Measurements from ENCODE around the gene METTL21C.

DNA sequence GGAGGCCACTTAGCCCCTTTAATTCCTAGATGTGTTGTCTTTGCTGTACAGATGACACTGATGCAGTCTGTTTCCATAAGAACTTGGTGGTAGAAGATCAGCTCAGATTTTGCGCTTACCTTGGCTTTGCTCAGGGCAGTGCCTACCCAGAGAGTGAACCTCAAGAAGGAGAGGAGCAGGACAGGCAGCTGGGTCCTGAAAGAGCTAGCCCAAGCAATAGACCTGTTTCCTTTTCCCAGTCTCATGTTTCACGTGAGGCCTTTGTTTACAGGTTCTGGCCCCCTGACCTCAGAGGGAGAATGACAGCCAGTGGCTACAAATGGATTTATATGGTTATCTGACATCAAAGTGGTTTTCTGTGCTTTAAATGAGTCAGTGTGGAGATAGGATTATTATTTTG, 40.1 kb downstream of the METTL21C start:
- TF ChIP-seq, protein P1, sequence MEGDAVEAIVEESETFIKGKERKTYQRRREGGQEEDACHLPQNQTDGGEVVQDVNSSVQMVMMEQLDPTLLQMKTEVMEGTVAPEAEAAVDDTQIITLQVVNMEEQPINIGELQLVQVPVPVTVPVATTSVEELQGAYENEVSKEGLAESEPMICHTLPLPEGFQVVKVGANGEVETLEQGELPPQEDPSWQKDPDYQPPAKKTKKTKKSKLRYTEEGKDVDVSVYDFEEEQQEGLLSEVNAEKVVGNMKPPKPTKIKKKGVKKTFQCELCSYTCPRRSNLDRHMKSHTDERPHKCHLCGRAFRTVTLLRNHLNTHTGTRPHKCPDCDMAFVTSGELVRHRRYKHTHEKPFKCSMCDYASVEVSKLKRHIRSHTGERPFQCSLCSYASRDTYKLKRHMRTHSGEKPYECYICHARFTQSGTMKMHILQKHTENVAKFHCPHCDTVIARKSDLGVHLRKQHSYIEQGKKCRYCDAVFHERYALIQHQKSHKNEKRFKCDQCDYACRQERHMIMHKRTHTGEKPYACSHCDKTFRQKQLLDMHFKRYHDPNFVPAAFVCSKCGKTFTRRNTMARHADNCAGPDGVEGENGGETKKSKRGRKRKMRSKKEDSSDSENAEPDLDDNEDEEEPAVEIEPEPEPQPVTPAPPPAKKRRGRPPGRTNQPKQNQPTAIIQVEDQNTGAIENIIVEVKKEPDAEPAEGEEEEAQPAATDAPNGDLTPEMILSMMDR (IDR thresholded peaks at IDR 0.05; ENCODE audit: insufficient read depth, low read length), result no peak
- no peak for TF ChIP-seq POLR2AphosphoS5 (IDR thresholded peaks at IDR 0.05; ENCODE audit: low read depth)
- no peak for TF ChIP-seq REST (IDR thresholded peaks at IDR 0.05; ENCODE audit: insufficient replicate concordance, low read depth)
- TF ChIP-seq GABPA (IDR thresholded peaks at IDR 0.05; ENCODE audit: low read depth), result no peak
- no peak for TF ChIP-seq SPI1 (IDR thresholded peaks at IDR 0.05; ENCODE audit: borderline replicate concordance, low read depth)
